ENCODE data around the gene PLCE1.

The PLCE1 gene

DNA sequence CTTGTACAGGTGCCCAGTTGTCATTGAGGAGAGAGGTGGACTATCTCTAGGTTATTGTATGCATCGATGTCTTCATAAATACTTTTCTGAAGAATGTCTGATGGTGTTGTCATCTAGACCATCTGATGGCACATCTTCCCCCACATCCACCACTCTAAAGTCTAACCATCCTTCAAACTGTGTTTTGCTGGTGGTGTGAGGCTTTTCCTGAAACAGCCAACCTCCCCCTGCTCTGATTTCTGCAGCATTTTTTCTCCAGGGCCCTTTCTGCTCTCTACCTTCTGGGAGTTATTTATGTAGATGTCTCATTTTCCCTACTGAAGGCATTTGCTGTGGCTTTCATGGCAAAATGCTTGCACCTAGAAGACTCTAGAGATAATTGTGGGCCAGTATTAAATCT lies 1.5 kb downstream of the PLCE1 start:
- DNase-seq = no peak

DNA sequence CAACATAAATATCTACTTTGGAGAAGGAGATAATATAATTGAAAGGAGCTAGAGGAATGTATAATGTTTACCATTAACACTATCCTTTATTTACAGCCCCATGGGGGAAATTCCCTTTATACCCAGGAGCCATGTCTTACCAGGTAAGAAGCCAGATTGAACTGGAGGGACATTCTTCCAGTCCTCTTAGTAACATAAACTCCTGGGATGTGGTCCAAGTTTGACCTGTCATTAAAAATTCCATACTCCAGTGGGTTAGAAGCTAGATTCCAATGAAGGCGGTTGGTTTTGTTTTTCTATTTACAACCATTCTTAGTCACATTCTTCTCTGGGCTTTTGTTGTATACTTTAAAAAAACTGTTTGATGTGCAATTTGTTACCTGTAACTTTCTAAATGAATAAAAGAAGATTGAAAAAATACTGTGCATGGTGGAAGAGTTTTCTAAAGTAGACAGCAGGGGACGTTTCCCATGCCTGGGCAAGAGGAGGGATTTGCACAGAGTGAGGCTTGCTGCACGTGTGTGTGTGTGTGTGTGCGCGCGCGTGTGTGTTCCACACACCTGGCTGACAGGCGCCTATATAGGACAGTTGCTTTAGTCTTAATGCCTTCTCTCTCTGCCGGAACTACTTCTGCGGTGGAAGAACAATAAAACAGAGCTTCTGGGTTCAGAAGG lies 2.0 kb downstream of the PLCE1 start:
- DNase-seq = no peak

DNA sequence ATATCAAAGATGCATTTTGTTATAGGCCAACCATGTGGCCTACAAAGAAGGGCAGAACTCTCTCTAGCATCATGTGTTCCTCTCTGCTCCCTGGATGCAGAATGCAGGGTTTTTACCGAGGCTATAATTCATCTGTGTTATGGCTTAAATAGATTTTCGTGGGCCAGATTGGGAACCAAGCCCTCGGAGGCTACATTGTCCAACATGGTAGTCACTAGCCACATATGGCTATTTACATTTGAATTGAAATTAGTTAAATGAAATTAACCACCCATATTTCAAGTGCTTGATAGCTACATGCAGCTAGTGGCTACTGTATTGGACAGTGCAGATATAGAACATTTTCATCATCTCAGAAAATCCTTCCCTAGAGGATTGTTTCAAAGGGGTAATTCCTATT lies 2.8 kb downstream of the PLCE1 start:
- DNase-seq = no peak

DNA sequence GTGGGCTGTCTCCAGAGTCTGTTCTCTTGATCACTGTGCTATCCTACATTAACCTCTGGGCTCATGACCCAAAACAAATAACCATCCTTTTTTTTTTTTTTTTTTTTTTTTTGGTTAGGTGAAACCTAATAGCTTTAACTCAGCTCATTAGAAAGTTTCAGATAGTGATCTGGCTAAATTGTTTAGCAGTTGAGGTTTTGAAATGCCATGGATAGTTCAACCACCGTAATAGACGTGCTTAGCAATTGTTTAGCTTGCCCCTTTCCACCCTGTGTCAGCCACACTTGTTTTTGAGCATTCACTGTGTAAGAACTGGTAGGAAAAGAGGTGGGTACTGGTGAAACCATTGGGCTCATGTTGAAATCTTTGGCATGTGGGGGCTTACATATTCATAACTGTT lies 3.8 kb downstream of the PLCE1 start:
- no peak for DNase-seq

DNA sequence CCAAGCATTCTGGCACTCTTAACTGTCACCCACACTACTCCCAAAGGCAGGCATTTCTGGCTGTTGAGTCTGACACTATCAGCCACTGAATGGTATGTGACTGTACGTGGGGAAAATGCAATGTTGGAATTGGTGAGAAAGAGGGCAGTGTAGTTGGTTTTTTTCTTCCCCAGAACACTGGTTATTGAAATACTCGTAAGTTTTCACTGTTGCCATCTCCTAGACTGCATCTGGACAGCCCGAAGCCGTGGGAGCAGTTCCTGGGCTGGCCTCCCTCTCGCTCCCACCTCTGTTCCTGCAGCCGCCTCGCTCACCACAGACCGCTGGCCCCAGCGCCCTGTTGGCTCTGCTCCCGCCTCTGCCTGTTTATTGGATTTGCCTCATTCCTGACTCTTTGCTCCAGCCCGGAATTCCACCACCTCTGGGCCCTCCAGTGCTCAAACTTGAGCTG lies 5.7 kb downstream of the PLCE1 start:
- no peak for DNase-seq

DNA sequence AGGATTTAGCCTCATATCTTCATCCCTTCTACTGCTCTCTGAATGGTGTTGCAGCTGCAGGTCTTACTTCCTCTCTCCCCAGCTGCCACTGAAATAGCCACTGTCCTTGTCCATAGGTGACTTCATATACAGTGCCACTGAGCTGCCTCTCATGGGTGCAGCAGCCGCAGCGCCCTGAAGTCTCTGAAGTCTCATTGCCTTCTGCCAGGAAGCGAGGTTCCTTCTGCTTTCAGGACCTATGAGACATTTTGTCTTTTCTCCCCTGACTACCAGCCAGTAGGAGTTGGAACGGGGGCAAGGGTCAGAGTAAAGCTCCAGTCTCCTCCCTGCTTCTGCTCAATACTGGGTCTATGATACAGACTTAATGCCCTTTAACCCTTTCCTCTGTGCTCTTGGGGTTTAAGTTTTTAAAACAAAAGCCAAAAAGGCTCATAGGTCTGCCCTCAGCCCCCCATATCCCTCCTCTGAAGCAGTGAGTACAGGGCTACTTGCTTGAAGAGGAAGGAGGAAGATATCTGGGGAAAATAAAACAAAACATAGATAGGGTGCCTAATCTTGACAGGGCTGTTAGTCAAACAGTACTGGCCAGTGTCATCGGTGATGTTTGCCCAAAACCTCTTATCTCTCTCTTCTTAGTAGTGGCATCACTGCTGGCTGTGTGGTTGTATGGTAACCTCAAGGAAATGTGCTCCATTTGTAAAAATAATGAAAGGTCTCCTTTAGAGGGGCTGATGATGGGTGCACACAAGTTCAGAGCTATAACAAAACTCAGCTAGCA lies 7.1 kb downstream of the PLCE1 start:
- DNase-seq = no peak

DNA sequence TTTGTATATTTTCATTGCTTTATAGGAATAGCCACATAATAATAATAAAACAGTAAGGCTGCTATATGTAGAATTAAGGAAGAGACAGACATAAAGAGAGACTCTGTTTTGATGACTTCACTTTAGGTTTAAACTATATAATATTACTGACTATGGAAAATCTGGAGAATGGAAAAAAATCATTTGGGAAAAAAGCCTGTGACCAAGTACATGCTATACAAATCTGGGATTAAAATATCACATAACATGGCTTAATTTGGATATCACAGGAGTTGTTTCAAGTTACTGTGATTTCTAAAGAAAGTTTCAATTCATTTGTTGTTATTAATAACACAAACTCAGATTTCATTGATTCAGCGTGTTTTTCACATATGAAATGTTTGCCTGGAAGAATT lies 7.7 kb downstream of the PLCE1 start:
- DNase-seq = no peak

DNA sequence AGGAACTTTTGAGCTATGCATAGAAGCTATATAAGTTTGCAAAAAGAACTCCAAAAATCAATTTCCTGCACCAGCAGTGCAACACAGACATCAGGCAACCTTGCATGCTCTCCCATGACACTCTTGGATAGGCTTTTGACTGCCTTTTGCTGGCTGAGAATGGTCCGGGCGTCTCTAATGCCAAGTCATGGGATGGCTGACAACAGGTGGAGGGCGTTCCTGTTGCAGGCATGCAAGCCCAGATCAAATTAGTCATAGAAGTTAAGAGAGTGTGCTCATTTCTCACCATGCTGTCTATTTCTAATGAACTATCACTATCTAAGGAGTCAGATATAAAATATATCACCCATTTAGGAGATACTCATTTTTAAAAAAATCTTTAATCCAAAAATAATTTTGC lies 8.4 kb downstream of the PLCE1 start:
- DNase-seq = no peak

DNA sequence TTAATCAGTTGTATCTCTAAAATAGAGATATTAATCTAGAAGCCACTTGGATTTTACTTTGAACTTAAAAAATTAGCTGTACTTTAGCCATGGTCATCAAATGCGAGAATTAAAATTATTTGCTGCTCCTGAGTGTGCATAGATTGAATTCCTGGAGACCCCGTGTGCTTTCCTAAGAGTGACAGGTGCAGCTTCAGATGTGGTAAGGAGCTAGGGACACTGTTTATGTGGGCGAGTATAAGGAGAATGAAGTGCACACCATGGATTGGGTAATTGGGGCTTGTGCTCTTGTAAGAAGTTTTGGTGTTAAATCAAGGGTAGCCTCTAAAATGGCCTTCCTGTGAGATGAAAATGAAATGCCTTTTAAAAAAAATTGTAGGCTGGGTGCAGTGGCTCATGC lies 9.8 kb downstream of the PLCE1 start:
- no peak for DNase-seq

DNA sequence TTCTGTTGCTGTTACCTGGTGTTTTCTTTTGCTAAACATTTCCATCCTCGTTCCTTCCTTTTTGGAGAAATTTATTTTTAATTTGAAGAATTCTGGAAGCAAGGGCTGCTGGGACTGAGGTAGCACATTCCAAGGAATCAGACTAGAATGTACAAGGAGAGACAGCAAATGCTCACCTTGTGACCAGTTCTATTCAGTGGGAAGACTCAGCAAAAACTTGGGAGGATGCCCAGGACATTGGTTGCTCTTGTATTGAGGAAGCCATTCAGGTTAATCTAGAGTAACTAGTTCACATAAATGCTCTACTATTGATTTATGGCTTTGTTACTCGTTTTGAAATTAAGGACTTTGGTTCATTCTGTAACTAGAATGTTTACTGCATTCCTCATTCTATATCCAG lies 11.3 kb downstream of the PLCE1 start:
- no peak for DNase-seq

DNA sequence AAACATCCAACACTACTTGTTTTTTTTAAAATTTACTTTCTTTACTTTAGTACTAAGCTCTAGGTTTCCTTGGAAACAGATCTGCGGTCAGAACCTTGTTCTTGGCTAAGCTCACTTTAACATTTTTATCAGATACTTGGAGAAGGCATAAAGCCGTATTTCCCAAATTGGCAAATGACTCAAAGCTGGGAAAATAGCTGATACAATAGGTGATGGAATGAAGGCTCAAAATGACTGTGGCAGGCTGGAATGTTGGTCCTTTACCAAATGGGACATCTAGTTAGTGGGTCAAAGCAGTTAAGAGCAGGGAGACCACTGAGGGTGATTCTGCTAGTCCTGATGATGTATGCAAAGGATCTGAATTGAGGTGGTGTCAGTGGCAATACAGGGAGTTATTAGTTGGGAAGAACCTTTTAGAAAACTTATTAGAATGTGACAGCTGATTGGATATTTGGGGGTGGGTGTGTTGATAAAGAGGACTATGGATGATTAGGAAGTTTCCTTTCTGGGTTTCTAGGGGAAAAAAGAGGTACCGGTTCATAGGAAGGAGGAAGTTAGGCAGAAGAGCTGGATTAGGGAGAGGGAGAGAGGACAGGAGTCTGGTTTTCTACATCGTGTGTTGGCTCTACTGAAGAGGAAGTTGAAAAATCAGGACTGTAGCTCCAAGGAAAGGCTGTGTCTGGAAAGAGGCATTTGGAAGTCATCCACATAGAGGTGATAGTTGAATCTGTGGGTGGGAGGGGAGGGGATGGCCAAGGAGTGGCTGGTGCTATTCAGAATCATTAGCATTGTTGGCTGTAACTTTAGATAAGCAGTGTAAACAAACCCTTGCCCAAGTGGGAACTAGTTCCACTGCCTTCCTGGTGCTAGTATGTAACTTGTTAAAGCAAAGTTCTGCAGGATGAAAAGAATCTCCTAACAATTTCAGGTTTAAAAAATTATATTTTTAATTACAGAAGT lies 13.1 kb downstream of the PLCE1 start:
- no peak for DNase-seq

DNA sequence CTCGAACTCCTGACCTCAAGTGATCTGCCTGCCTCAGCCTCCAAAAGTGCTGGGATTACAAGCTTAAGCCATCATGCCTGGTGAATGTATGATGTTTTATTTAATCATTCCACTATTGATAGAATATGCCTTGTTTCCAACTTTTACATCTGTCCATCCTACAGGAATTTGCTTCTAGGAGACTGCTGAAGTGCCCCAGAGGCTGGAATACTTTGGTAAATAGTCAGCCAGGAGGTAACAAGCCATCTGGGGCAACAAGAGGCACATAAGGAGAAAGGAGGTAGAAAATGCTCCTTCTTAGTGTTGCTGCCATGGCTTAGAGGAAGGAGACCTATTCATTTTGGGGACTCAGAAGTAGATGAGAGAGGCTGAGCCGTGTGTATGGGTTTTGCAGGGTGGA lies 14.8 kb downstream of the PLCE1 start:
- DNase-seq = no peak

DNA sequence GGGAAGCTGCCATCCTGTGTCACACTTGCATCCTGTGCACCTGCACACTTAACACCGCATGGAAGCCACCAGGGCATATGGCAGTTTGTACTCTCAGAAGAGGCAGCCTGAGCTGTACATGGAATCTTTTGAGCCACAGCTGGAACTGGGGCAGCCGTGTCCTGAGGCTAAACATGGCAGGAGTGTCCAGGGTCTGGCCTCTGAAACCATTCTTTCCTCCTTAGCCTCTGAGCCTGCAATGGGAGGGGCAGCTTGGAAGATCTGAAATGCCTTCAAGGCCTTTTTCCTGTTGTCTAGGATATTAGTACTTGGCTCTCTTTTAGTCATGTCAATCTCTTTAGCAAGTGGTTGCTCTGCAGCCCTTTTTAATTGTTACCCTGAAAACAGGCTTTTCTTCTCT lies 16.4 kb downstream of the PLCE1 start:
- no peak for DNase-seq

DNA sequence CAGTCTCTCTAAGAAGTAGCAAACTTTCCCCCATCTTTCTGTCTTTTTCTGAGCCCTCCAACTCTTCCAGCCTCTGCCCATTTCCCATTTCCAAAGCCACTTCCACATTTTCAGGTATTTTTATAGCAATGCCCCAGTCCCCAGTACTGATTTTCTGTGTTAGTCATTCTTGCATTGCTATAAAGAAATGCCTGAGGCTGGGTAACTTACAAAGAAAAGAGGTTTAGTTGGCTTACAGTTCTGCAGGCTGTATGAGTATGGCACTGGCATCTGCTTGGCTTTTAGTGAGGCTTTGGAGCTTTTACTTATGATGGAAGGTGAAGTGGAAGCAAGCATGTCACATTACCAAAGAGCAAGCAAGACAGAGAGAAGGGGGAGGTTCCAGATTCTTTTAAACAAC lies 17.2 kb downstream of the PLCE1 start:
- no peak for DNase-seq

DNA sequence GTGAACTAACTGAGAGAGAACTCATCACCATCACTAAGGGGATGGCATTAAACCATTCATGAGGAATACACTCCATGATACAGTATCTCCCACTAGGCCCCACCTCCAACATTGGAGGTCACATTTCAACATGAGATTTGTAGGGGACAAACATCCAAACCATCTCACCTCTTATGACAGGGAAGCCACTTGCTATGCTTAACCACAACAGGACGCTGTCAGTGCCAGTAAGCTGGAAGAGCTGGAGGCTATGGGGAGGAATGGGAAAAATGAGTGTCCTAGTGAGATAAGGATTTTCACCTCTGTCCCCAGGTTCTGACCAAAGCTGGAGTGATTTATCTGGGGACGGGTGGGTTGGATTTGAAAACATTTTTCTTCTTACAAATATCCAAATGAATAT lies 17.6 kb downstream of the PLCE1 start:
- DNase-seq = no peak

DNA sequence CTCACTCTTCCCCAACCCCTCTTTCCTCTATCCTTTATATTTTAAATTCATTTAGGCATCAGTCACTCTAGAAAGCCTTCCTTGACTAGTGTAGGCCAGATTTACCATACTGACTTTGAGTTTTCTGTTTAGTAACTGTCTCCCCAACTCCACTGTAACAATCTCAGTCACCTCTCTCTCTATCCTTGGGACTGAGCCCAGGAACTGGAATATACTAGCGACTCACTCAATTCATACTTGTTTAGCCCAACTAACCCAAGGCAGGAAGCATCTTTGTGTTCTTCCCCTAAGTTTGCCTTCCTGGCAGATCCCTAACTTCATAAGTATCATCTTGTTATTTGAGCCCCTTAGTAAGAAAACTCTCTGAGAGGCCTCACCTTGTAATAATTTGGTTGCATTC lies 19.1 kb downstream of the PLCE1 start:
- no peak for DNase-seq

DNA sequence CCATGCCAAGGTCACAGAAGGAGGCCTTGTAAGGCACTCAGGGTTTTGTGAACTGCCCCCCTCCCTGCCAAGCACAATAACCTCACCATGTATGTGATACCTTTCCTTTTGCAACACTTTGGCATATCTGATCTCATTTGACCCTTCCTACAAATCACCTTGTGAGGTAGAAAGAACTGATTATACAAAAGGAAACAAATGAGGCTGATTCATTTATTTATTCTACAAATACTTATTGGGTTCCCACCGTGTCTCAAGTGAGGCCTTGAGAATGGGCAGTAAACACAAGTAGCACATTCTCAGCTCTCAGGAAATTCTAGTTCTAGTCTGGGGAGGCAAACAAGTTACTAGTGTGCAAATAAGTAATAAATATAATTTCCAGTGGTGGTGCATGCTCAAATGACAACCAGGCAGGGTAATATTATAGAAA lies 19.6 kb downstream of the PLCE1 start:
- DNase-seq = no peak

DNA sequence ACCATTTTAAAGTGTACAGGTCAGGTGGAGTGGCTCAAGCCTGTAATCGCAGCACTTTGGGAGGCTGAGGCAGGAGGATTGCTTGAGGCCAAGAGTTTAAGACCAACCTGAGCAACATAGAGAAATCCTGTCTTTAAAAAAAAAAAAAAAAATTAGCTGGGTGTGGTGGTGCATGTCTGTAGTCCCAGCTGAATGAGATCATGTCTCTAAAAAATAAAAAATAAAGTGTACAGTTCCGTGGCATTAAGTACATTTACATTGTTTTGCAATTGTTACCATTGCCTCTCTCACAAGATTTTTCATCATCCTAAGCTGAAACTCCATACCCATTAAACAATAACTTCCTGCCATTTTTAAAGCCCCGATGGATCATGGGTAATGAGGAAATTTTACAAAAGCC lies 20.6 kb downstream of the PLCE1 start:
- DNase-seq = no peak

DNA sequence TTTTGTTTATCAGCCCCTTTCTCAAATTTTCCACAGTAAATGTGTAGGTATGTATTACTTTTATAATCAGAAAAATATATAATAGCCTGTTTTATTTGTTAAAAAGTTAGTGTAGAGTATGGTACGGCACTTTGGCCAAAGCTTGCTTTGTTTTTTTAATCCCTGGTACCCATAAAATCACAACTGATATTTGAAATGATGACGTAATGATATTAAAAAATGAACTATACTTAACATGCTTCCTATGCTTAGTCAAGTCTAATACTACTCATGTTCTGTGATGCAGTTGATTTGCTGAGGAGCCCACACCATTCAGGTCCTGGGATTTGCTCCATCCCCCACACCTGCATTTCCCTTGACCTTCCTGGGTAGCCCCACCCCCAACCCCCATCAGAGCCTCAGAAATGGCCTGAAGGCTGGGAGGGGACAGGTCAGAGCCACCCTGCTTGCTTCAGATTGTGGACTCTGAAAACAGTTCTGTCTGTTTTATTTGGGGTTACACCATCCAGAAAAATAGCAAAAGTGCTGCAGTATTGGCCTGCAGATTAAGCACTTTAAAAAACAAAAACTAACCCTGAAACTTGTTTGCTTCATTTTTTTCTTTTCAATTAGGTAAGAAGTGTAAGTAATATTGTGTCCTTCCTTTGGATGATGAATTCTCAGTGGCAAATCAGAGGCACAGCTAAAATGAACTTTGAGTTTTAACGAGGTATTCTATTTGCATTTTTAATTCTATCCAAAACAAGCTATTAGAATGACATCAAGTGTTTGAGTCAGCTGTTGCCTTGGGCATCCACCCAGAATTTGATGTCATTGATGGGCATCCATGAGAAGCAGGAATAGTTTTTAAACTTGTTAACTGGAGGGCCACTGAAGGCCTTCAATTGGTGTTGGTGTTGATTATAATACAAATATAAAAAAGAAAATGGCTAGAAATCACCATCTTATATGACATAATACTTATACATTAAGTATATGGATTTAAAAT lies 23.3 kb downstream of the PLCE1 start:
- no peak for DNase-seq

DNA sequence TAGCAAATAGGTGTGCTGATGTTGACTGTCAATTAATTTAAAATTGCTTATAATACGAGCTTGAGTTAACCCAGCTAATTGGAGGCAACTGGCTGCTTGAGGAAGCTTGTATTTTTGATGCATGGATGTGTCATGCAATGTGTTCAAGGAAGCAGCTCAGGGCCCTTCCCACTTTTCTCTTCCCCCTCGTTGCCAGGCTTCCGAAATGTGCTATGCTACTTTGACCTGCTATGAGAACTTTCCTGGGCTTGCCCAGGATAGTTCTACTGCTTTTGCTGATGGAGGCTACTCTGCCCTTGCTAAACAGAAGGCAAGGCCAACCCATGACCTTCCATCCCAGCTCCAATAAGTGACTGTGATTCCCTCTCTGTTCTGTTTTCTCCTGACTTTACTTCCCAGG lies 24.4 kb downstream of the PLCE1 start:
- DNase-seq = no peak

DNA sequence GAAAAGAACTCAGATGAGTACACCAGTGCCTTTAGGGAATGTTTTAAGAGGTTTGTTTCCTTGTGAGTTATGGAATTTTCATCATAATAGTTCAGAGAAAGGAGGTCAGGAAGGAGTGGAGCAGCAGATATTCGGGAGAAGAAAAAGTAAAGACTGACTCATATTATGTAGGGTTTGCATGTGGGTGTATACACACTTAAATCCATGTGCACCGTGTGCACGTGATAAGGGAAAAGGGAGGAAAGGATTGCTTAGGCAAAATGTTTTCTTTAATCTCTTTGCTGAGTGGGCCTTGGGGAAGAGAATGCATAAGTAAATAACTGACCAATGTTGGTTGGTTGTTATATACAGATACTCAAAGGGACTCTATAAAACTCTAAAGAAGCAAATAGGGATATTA lies 30.2 kb downstream of the PLCE1 start:
- DNase-seq = no peak

DNA sequence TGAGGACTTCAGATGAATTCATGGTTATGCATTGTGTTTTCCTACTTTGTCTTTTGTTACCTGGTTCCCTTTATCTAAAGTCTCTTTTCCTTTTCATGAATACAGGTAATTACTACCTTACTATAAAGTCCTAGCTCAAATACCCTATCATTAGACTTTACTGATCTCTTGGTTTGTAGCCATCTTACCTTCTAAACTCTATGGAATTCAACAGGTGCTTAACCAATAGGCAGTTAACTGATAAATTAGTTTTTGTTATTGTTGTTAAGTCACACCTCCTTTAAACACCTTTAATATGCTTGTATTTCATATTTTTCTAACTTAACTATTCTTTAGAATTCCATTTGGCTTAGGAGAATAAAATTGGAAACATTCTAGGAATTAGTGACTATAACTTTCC lies 30.7 kb downstream of the PLCE1 start:
- no peak for DNase-seq

All from bone marrow (tissue), 2 donors.